ENCODE results near the gene TENM4.

Gene TENM4

GRCh38 chr11:78603792-78604191, 837.0 kb downstream of the TENM4 start:
- no peak for ATAC-seq
- TF ChIP-seq OSR1 (CRISPR knock-in tag; IDR thresholded peaks at IDR 0.05) = no peak
- TF ChIP-seq PPARA (CRISPR knock-in tag; IDR thresholded peaks at IDR 0.05; ENCODE audit: borderline replicate concordance) = no peak
